ENCODE results near the gene MICAL3.

MICAL3 gene

GRCh38 chr22:17853073-17853472 lies 171.3 kb downstream of the MICAL3 start:
- H3K4me3 ChIP-seq (ENCODE audit: low read depth, low read length): no peak overlapping the region
- no peak for TF ChIP-seq CTCF (IDR thresholded peaks at IDR 0.05; ENCODE audit: low read depth, low read length)

GRCh38 chr22:17851759-17852158 lies 172.6 kb downstream of the MICAL3 start:
- H3K4me3 ChIP-seq (ENCODE audit: low read depth, low read length): no peak overlapping the region
- TF ChIP-seq CTCF (IDR thresholded peaks at IDR 0.05; ENCODE audit: low read depth, low read length): no peak

- no peak for TF ChIP-seq CTCF (IDR thresholded peaks at IDR 0.05; ENCODE audit: low read depth, low read length)
- no peak overlapping the region for H3K4me3 ChIP-seq (ENCODE audit: low read depth, low read length)
Measured at GRCh38 chr22:17847360-17848078, 176.8 kb downstream of the MICAL3 start.

- no peak for TF ChIP-seq CTCF (IDR thresholded peaks at IDR 0.05; ENCODE audit: low read depth, low read length)
- no peak overlapping the region for H3K4me3 ChIP-seq (ENCODE audit: low read depth, low read length)
Measured at GRCh38 chr22:17846326-17846992, 177.9 kb downstream of the MICAL3 start.

GRCh38 chr22:17845790-17846189 lies 178.6 kb downstream of the MICAL3 start:
- no peak overlapping the region for H3K4me3 ChIP-seq (ENCODE audit: low read depth, low read length)
- no peak for TF ChIP-seq CTCF (IDR thresholded peaks at IDR 0.05; ENCODE audit: low read depth, low read length)

GRCh38 chr22:17845327-17845726 lies 179.0 kb downstream of the MICAL3 start:
- no peak overlapping the region for H3K4me3 ChIP-seq (ENCODE audit: low read depth, low read length)
- no peak for TF ChIP-seq CTCF (IDR thresholded peaks at IDR 0.05; ENCODE audit: low read depth, low read length)

- TF ChIP-seq CTCF (IDR thresholded peaks at IDR 0.05; ENCODE audit: low read depth, low read length): no peak
- no peak overlapping the region for H3K4me3 ChIP-seq (ENCODE audit: low read depth, low read length)
Measured at GRCh38 chr22:17844150-17844549, 180.2 kb downstream of the MICAL3 start.

All from WI38 (cell line).